HL-60 (cell line): Measurements from ENCODE around the gene WDFY4.

ENCODE experiments used
- CTCF ChIP-seq: IDR thresholded peaks from one replicate; pipeline ENCODE4 v1.5.1; 2011; ENCODE audit warnings: low read length, control low read depth, inconsistent platforms; ENCODE audit not compliant: insufficient read depth
- GABPA ChIP-seq: IDR thresholded peaks from 2 replicates; pipeline ENCODE4 v1.6.1; 2012; ENCODE audit warnings: low read depth
- POLR2AphosphoS5 ChIP-seq: IDR thresholded peaks from 2 replicates; pipeline ENCODE4 v1.6.1; 2012; ENCODE audit warnings: low read depth
- REST ChIP-seq: IDR thresholded peaks from 2 replicates; pipeline ENCODE4 v1.6.1; 2012; ENCODE audit warnings: low read depth; ENCODE audit not compliant: insufficient replicate concordance

- TF ChIP-seq CTCF = no peak
- no peak for TF ChIP-seq GABPA
- TF ChIP-seq REST = no peak
- TF ChIP-seq POLR2AphosphoS5 = no peak
These were observed 327.9 kb downstream of the WDFY4 start for GRCh38 chr10:49012603-49013002.
